HG03469 (cell line): ENCODE results near the gene TGFBR1.

Source experiments
- ATAC-seq: cut with Tn5 transposase; IDR thresholded peaks from one replicate; pipeline ENCODE4 v1.9.1; 2021; ENCODE audit warnings: mild to moderate bottlenecking, moderate library complexity, moderate number of reproducible peaks; ENCODE audit not compliant: unreplicated experiment

Gene TGFBR1

DNA sequence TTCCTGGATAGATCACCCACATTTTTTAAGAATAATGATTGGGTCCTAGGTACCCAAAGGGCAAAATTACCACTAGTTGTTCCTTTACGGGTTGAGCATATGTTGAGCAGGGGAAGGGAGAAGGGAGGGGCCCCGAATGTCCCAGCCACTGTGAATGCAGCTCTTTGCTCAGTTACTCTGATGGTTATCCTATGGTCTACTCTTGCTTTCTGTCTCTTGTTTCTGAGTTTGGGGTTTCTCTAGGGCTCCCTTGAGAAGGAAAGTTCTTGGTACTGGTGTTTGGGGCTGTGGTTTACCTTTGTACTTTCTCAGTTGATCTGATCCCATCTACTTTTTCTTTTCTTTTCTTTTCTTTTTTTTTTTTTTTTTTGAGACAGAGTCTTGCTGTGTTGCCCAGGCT lies 61.2 kb downstream of the TGFBR1 start:
- no peak for ATAC-seq

DNA sequence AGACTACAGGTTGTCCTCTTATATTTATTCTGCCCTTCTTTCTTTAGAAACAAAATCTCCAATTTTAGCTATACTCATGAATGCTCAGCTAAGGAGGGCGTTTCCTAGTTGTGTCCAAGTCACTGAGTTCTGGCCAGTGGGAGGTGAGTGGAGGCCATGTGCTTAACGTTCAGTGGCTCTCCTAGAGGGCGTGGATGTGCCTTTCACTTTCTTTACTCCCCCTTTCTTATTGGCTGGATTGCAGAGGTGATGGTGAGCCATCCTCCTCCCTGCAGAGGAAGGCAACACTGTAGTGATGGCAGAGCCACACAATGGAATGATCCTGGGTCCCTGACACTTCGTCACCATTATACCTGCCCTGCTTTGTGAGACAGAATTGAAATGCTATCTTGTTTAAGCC lies 62.2 kb downstream of the TGFBR1 start:
- ATAC-seq: no peak

GRCh38 chr9:99167694-99168093 lies 62.8 kb downstream of the TGFBR1 start:
- no peak for ATAC-seq

- ATAC-seq: no peak
These were observed 64.2 kb downstream of the TGFBR1 start for GRCh38 chr9:99169086-99169485.

- ATAC-seq: no peak
These were observed 65.3 kb downstream of the TGFBR1 start for GRCh38 chr9:99169982-99170761.

DNA sequence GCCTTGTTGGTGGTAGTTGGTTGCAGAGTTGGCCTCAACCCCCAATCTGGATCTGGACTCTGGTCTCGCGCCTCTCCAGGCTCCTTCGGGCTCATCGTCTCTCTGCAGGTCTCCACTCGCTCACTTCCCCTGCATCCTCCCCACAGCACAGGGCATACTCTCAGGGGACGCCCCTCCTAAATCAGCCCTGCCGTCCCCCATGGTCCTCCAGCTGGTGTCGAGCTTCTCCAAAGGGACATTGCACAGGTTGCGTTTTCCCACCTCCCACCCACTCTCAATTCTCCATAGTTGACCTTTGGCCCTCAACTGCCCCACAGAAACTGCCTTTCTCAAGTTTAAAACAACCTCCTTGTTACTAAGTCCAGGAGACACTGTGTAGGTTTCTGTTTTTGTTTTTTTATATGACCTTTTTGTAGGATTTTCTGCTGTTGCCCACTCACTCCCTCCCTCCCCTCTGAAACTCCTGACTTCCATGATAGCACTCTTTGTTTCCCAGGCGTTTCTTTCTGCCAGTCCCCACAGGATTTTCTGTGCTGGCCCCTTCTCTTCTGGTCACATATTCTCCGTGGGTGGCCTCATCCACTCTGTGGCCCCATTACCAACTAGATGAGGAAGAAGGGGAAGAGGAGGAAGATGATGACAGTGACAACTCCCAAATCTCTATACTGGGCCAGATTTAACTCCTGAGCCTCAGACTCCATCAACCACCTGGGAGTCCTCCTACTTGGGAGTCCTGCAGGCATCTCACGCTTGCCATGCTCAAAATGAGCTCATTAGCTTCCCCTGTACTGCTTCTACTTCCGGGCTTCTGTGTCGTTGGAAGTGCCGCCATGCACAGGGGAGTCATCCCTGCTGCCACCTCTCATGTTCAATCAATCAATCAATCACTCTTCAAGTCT lies 66.6 kb downstream of the TGFBR1 start:
- no peak for ATAC-seq

DNA sequence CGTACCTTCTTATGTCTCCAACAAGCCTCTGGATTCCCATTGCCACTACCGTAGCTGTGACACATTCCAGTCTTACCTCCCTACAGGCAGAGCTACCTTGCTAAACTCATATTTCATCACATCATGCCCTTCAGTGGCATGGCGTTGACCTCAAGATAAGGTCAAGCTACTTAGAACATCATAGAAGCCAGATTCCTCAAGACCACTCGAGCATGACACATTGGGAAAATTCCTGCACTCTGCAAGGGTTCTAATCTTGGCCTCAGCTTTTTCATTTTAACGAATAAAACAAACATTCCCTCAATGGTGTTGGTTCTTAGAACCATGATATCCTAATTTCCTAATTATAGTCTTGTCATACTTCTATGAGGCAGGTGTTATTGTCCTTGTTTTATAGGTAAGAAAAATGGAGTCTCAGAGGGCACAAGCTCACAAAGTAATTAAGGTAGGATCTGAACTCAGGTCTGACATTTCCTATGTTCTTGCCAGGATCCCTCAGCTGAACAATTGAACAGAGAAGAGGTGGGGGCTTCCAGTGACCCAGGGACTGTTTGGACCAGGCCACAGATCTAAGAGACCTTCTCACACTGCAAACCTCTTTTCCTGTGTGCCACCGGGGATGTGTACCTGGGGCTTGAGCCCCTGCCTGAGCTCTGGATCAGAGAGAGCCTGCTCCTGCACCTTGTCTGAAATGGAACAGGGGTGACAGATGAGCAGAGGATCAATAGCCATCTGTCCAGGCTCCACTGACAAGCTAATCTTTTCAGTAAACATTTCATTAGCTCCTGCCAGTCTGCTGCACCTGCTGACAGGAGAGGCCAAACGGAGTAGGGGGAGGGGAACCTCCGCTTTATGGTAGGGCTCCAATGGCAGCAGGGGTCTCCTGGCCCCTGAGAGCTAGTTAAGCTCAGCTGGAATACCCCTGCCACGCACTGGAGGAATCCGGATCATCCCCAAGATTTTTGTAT lies 67.5 kb downstream of the TGFBR1 start:
- no peak for ATAC-seq

DNA sequence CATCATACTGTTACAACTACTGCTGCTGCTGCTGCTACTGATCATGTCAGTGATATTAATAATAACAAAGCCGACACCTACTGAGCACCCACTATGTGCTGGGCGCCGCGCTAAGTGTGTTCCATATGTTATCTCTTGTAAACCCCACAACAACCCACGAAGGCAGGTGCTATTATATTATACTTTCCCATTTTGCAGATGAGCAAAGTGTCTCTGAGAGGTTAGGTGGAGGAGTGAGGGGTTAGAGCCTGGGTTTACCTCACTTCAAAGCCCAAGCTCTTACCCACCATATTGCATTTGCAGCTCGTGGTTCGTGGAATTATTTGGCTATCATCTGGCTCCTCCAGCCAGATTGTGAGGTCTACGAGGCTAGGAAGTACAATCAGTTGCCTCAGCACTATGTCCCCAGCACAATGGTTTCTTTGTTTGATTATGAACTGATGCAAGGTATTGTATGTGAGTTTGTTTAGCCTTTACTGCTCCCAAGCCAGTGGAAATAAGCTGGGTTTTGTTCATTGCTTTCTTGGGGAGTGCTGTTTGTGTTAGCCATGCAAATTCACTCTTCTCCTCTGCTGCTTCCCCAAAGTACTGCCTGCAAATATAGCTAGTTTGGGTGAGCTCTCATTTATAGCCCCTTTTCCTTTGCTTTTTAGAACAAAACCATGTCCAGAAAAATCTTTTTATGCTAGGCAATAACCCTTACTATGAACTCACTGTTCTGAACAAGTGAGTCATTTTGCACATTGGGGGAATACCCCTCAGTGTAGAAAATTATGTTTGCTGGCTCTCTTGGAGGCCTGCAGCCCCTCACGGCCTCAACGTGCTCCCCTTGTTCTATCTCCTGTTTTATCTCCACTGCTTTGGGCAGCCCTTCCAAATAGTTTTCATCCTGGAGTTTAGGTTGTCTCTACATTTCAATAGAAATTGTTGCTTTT lies 68.9 kb downstream of the TGFBR1 start:
- ATAC-seq: no peak

DNA sequence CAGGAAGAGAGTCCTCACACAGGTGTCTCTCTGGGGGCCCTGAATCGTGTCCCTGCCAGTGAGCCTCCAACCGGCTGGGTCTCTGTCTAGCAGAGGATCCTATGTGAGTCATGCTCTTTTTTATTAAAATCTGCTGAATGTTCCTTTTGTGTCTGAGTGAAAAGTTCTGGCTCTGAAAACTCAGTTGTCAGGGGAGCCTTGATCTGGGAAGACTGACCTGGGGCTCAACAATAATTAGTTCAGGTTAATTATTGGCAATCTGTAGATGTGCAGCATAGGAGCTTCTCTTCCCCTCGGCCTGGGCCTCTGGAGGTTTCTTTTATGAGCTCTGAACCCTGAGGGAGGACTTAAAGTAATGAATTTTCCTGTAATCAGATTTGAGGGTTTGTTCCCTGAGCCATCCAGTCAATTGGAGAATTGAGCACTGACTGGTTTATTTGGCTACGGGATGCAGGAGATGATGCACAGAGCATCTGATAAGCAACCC lies 71.7 kb downstream of the TGFBR1 start:
- no peak for ATAC-seq

DNA sequence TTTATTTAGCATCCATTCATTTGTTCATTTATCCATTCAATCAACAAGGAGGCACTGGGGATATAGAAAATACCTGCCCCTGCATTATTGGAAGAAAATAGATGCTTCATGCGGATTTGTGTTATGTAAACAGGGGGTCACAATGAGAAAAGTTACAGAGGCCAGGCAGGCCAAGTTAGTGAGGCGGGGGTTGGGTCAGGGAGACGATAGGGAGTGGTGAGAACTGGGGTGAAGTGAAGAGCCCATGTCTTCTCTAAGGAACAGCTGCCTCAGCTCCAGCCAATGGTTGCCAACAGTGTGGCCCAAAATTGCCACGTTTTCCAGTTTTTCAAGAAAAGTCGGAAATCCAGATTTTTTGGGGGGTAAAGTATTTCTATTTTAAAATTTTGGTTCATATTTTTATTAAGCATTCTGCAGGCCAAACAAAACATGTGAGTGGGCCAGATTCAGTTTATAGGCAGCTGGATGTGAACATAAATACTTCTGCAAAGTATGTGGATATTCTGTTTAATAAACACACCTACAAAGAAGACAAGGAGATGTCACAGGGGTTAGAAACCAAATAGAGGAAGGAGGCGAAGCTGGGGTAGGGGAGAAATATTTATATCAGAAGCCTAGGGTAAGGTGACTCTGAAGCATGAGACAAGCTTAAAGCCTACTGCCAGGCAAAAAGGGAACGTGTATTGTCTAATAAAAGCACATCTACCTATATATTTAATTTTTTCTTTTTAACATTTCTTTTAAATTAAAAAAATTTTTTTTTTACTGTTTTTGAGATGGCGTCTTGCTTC lies 72.9 kb downstream of the TGFBR1 start:
- ATAC-seq: no peak

GRCh38 chr9:99178912-99179872 lies 74.3 kb downstream of the TGFBR1 start:
- ATAC-seq: no peak

DNA sequence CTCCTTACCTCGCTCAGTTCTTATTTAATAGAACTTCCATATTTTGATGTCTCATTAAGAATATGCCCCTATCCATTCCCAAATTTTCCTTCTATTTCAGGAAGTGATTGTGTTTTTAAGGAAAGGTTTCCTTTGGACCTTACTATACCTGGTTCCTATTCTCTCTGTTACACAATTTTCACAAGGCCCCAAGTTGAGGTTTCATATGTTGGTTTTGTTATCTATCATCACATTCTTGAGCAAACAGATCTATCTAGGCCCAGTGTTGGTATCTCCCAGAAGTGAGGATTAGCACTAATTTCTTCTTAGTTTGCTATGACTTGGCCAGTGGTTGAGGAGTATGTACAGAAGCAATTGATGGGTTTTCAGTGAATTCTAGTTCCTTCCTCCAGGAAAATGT lies 75.3 kb downstream of the TGFBR1 start:
- peak; percentile 37 for ATAC-seq

DNA sequence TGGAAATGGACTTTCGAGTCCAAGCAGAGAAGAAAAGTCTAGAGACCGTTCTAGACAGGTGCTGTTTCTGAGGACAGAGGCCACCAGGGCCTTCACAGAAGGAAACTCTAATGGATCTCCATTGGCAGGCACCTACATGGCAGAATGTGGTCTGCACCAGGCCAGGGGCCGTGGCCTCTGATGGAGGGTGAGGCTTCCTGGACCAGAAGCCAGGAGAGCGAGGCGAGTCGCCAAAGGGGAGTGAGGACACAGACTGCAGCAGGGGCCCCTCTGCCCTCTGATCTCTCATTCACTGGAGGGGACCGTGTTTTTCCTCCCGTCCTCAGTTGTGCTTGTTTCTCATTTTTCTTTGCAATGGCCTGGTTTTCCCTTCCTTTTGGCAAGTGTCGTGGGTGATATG lies 75.7 kb downstream of the TGFBR1 start:
- ATAC-seq: no peak

GRCh38 chr9:99181206-99181605 lies 76.3 kb downstream of the TGFBR1 start:
- ATAC-seq: no peak

GRCh38 chr9:99181621-99182020 lies 76.7 kb downstream of the TGFBR1 start:
- no peak for ATAC-seq

GRCh38 chr9:99182356-99182755 lies 77.4 kb downstream of the TGFBR1 start:
- no peak for ATAC-seq

DNA sequence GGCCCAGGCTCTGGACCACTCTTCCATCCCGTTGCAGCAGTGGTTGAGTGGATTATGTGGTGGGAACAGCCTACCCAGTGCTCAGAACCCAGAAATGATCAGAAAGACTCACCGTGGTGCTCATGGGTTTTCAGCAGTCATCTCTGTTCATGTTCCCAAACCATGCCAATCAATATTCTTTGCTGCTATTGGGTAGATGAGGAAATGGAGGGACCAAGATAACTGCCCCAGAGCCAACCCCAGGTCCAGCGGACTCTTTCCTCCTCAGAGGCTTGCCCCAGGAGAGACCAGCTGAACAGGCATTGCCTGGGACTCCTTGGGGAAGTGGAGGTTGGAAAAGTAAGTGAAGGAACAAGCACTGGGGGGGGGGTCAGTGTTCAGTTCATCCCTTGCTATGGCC lies 78.7 kb downstream of the TGFBR1 start:
- ATAC-seq: no peak

GRCh38 chr9:99184110-99184474 lies 79.2 kb downstream of the TGFBR1 start:
- no peak for ATAC-seq
